GM23338 (cell line): Measurements from ENCODE around the gene FIP1L1.

Source experiments
- CREB1 ChIP-seq: fragments of 250-450 bp; sonication (Bioruptor Pico); IDR thresholded peaks from 2 replicates; pipeline ENCODE4 v1.5.0; 2020; ENCODE audit warnings: low read depth, mild to moderate bottlenecking, moderate library complexity
- ETS1 ChIP-seq: IDR thresholded peaks from 2 replicates; pipeline ENCODE4 v1.6.1; 2016; ENCODE audit warnings: antibody characterized with exemption
- EZH2 ChIP-seq: fragments of 200-600 bp; sonication (generic); IDR thresholded peaks from one replicate; pipeline ENCODE4 v1.8.0; 2017; ENCODE audit warnings: antibody characterized with exemption, mild to moderate bottlenecking, low read depth; ENCODE audit not compliant: unreplicated experiment
- EZH2phosphoT487 ChIP-seq: fragments of 200-600 bp; sonication (generic); IDR thresholded peaks from one replicate; pipeline ENCODE4 v1.8.1; 2018; ENCODE audit warnings: antibody characterized with exemption; ENCODE audit not compliant: unreplicated experiment
- JUNB ChIP-seq: IDR thresholded peaks from one replicate; pipeline ENCODE4 v1.6.1; 2016; ENCODE audit warnings: antibody characterized with exemption; ENCODE audit not compliant: unreplicated experiment
- NANOG ChIP-seq: IDR thresholded peaks from 2 replicates; pipeline ENCODE4 v1.6.1; 2016; ENCODE audit warnings: antibody characterized with exemption, borderline replicate concordance
- POLR2AphosphoS5 ChIP-seq: IDR thresholded peaks from 2 replicates; pipeline ENCODE4 v1.6.1; 2016; ENCODE audit warnings: antibody characterized with exemption, low read depth
- REST ChIP-seq: IDR thresholded peaks from one replicate; pipeline ENCODE4 v1.6.1; 2018; ENCODE audit warnings: antibody characterized with exemption; ENCODE audit not compliant: unreplicated experiment
- STAT1 ChIP-seq: IDR thresholded peaks from one replicate; pipeline ENCODE4 v1.6.1; 2016; ENCODE audit warnings: antibody characterized with exemption; ENCODE audit not compliant: unreplicated experiment
- TF ChIP-seq, protein P1 (sequence below), 2 experiments: fragments of 200-600 bp in 1 of 2; sonication (generic) in 1 of 2; conservative IDR thresholded peaks; 2 replicates each; pipeline versions ENCODE4 v1.5.1 to v1.6.1; 2016 to 2017; ENCODE audit warnings: antibody characterized with exemption in 2 of 2, low read depth in 2 of 2, mild to moderate bottlenecking in 2 of 2, moderate library complexity in 1 of 2

GRCh38 chr4:53489279-53489889, 111.9 kb downstream of the FIP1L1 start:
- TF ChIP-seq CREB1 (no peak), EZH2 (no peak), EZH2phosphoT487 (no peak), NANOG (no peak), POLR2AphosphoS5 (no peak), REST (no peak), JUNB (no peak), STAT1 (no peak), ETS1 (no peak)
- TF ChIP-seq, protein P1, sequence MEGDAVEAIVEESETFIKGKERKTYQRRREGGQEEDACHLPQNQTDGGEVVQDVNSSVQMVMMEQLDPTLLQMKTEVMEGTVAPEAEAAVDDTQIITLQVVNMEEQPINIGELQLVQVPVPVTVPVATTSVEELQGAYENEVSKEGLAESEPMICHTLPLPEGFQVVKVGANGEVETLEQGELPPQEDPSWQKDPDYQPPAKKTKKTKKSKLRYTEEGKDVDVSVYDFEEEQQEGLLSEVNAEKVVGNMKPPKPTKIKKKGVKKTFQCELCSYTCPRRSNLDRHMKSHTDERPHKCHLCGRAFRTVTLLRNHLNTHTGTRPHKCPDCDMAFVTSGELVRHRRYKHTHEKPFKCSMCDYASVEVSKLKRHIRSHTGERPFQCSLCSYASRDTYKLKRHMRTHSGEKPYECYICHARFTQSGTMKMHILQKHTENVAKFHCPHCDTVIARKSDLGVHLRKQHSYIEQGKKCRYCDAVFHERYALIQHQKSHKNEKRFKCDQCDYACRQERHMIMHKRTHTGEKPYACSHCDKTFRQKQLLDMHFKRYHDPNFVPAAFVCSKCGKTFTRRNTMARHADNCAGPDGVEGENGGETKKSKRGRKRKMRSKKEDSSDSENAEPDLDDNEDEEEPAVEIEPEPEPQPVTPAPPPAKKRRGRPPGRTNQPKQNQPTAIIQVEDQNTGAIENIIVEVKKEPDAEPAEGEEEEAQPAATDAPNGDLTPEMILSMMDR (conservative IDR thresholded peaks at IDR 0.05; ENCODE audit: low read depth in 2 of 2): no peak
